NB4 (cell line): ENCODE data around the gene CHSY1.

ENCODE experiments used
- POLR2A ChIP-seq: IDR thresholded peaks from 2 replicates; pipeline ENCODE4 v1.6.1; 2011; ENCODE audit warnings: mild to moderate bottlenecking; ENCODE audit not compliant: insufficient read length; ENCODE audit errors: extremely low read depth
- TF ChIP-seq, protein P1 (sequence below): IDR thresholded peaks from one replicate; pipeline ENCODE4 v1.5.1; 2012; ENCODE audit warnings: low read depth, low read length
- TF ChIP-seq, protein P2 (sequence below): IDR thresholded peaks from 2 replicates; pipeline ENCODE4 v1.6.1; 2011; ENCODE audit warnings: low read depth, low read length

DNA sequence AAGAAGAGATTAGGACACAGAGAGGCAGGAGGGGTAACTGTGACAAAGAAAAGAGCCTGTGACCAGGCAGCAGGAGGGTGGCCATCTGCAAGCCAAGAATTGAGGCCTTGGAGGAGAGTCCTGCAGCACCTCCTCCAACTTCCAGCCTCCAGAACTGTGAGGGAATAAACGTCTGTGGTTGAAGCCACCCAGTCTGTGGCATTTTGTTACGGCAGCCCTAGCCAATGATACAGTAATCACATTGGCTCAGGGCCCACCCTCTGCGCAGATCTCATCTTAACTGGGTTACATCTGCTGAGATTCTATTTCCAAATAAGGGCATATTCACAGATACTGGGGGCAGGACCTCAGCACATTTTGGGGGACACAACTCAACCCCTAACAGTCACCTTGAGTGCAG, 14.2 kb upstream of the CHSY1 start:
- TF ChIP-seq, protein P1, sequence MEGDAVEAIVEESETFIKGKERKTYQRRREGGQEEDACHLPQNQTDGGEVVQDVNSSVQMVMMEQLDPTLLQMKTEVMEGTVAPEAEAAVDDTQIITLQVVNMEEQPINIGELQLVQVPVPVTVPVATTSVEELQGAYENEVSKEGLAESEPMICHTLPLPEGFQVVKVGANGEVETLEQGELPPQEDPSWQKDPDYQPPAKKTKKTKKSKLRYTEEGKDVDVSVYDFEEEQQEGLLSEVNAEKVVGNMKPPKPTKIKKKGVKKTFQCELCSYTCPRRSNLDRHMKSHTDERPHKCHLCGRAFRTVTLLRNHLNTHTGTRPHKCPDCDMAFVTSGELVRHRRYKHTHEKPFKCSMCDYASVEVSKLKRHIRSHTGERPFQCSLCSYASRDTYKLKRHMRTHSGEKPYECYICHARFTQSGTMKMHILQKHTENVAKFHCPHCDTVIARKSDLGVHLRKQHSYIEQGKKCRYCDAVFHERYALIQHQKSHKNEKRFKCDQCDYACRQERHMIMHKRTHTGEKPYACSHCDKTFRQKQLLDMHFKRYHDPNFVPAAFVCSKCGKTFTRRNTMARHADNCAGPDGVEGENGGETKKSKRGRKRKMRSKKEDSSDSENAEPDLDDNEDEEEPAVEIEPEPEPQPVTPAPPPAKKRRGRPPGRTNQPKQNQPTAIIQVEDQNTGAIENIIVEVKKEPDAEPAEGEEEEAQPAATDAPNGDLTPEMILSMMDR = no peak
- TF ChIP-seq POLR2A = no peak
- TF ChIP-seq, protein P2, sequence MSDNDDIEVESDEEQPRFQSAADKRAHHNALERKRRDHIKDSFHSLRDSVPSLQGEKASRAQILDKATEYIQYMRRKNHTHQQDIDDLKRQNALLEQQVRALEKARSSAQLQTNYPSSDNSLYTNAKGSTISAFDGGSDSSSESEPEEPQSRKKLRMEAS = no peak
